Measurements from ENCODE around the gene PLSCR5.

DNA sequence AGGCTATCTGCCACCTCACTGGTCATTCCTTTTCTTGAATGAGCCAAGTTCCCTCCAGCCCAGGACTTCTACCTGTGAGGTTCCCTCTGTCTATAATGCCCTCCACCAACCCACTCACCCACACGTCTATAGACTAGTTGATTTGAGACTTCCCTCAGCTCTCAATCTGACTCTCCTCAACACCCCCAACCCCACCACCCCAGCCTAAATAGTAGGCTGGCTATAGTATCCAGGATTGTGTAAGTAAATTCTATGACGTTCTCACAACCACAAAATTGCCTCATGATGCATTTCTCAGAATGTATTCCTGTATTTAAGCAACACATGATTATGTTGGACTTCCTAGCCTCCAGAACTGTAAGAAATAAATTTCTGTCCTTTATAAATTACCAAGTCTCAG lies 63.0 kb downstream of the PLSCR5 start:
- TF ChIP-seq, protein P1, sequence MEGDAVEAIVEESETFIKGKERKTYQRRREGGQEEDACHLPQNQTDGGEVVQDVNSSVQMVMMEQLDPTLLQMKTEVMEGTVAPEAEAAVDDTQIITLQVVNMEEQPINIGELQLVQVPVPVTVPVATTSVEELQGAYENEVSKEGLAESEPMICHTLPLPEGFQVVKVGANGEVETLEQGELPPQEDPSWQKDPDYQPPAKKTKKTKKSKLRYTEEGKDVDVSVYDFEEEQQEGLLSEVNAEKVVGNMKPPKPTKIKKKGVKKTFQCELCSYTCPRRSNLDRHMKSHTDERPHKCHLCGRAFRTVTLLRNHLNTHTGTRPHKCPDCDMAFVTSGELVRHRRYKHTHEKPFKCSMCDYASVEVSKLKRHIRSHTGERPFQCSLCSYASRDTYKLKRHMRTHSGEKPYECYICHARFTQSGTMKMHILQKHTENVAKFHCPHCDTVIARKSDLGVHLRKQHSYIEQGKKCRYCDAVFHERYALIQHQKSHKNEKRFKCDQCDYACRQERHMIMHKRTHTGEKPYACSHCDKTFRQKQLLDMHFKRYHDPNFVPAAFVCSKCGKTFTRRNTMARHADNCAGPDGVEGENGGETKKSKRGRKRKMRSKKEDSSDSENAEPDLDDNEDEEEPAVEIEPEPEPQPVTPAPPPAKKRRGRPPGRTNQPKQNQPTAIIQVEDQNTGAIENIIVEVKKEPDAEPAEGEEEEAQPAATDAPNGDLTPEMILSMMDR (IDR thresholded peaks at IDR 0.05; ENCODE audit: low read depth, low read length, missing input control), result no peak
- TF ChIP-seq RAD21 (IDR thresholded peaks at IDR 0.05) (no peak), RXRA (IDR thresholded peaks at IDR 0.05) (no peak), SP1 (IDR thresholded peaks at IDR 0.05) (no peak), ZBTB33 (IDR thresholded peaks at IDR 0.05) (no peak), MAX (IDR thresholded peaks at IDR 0.05) (no peak), EGR1 (IDR thresholded peaks at IDR 0.05; ENCODE audit: low read depth in 2 of 2) (no peak), YY1 (IDR thresholded peaks at IDR 0.05) (no peak), TAF1 (conservative IDR thresholded peaks at IDR 0.05) (no peak), JUND (IDR thresholded peaks at IDR 0.05) (no peak), NR2F2 (IDR thresholded peaks at IDR 0.05) (no peak), FOXA1 (IDR thresholded peaks at IDR 0.05) (no peak), HNF4G (IDR thresholded peaks at IDR 0.05) (no peak)
- TF ChIP-seq, protein P2, sequence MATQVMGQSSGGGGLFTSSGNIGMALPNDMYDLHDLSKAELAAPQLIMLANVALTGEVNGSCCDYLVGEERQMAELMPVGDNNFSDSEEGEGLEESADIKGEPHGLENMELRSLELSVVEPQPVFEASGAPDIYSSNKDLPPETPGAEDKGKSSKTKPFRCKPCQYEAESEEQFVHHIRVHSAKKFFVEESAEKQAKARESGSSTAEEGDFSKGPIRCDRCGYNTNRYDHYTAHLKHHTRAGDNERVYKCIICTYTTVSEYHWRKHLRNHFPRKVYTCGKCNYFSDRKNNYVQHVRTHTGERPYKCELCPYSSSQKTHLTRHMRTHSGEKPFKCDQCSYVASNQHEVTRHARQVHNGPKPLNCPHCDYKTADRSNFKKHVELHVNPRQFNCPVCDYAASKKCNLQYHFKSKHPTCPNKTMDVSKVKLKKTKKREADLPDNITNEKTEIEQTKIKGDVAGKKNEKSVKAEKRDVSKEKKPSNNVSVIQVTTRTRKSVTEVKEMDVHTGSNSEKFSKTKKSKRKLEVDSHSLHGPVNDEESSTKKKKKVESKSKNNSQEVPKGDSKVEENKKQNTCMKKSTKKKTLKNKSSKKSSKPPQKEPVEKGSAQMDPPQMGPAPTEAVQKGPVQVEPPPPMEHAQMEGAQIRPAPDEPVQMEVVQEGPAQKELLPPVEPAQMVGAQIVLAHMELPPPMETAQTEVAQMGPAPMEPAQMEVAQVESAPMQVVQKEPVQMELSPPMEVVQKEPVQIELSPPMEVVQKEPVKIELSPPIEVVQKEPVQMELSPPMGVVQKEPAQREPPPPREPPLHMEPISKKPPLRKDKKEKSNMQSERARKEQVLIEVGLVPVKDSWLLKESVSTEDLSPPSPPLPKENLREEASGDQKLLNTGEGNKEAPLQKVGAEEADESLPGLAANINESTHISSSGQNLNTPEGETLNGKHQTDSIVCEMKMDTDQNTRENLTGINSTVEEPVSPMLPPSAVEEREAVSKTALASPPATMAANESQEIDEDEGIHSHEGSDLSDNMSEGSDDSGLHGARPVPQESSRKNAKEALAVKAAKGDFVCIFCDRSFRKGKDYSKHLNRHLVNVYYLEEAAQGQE (IDR thresholded peaks at IDR 0.05), result no peak

Data from liver (tissue), 3 donors.